ENCODE data around the gene CYSRT1. TPM values are rescaled to one million over a fixed set of nuclear protein-coding genes. Genes with fewer than 3 reads are reported as not detected.

CYSRT1 gene, protein sequence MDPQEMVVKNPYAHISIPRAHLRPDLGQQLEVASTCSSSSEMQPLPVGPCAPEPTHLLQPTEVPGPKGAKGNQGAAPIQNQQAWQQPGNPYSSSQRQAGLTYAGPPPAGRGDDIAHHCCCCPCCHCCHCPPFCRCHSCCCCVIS
- 0.12 and 0.30 TPM in 2 replicates for total RNA-seq (ENCODE audit: low replicate concordance)

GRCh38 chr9:137224830-137225694 is at the start of gene CYSRT1:
CYSRT1 (plus strand) TSS chr9:137225174; CDS start chr9:137225622, 448 bp downstream.

DNA sequence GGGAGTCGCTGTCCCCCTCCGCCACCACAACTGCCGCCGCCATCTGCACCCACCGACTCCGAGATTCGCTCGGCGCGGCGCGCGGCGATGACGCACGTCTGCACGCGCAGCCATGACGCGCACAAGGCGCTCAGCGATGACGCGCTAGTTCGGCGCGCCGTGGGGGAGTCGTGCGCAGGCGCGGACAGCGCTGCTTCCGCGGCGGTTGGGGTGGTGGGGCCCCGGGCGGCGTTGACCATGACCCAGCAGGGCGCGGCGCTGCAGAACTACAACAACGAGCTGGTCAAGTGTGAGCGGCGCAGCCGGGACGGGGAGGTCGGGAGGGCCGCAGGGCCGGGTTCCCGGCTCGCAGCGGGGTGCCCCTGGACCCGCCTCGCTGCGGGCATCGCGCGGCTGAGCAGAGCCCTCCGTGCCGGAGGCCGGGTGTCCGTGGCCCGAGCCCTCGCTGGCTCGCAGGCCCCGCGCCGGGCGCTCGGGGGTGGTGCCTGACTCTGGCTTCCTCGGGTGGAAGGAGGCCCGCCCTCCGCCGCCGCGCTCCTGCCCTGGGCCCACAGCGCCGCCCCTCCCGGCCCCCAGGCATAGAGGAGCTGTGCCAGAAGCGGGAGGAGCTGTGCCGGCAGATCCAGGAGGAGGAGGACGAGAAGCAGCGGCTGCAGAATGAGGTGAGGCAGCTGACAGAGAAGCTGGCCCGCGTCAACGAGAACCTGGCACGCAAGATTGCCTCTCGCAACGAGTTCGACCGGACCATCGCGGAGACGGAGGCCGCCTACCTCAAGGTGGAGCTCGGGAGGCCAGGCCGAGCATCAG is 36.3 kb upstream of the CYSRT1 start, which contains the start of the genes ANAPC2 and SSNA1:
Gene ANAPC2 (minus strand): TSS at position 71 of the 807 bp plus-strand sequence. CDS start 28 bp downstream, at position 43.
Gene SSNA1 (plus strand): TSS at position 187 of the 807 bp plus-strand sequence. CDS start 51 bp downstream, at position 238.

GRCh38 chr9:137200311-137201204 is 24.4 kb upstream of the CYSRT1 start, which contains the start of gene TPRN:
TPRN (minus strand) TSS chr9:137200741; CDS start chr9:137200711, 30 bp downstream.

GRCh38 chr9:137205126-137206069 is 19.6 kb upstream of the CYSRT1 start, which contains the start of the genes NDOR1 and TMEM203:
NDOR1 (plus strand) TSS chr9:137205700; CDS start chr9:137205778, 78 bp downstream.
TMEM203 (minus strand) TSS chr9:137205648; CDS start chr9:137205414, 234 bp downstream.

DNA sequence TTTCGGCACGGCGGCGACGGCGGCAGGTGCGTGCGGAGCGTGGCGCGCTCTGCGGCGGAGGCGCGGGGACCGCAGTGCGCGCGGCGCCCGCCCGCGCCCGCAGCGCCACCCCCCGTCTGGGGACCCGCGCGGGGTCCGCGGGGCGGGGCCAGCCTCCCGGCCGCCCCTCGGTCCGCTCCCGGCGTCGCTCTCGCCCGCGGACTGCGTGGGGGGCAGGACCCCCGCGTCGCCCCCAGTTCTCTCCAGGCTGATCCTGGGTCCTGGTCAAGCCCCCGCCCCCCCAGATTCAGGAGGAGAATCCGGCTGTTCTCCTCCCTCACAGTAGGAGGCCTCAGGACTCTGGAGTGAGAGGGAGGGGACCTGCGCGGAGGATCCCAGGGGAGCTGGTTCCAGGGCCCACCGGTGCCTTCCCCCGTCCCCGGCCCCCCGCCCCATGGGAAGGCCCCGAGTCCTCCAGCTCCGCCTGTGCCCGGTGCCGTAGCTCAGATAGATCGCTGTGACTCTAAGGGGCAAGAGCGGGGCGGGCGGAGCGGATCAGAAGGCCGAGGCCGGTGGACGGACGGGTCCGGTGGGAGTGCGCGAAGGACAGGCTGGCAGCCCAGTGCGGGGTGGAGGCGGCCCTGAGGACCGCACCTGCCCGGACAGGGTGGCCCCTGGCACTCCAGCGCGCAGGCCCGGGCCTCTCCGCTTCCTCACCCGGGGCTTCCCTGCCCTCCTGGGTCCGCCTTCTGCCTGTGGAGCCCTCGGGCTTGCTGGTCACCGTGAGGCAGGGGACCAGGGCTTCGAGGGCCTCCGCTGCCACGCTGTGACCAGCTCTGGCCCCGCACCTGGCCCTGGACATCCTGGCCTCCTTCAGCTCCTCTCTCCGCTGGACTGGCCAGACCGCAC is 2.5 kb upstream of the CYSRT1 start, which contains the start of gene RNF208:
Gene RNF208 (minus strand): TSS at position 51 of the 888 bp plus-strand sequence. CDS start 1,028 bp downstream, outside the sequence.

DNA sequence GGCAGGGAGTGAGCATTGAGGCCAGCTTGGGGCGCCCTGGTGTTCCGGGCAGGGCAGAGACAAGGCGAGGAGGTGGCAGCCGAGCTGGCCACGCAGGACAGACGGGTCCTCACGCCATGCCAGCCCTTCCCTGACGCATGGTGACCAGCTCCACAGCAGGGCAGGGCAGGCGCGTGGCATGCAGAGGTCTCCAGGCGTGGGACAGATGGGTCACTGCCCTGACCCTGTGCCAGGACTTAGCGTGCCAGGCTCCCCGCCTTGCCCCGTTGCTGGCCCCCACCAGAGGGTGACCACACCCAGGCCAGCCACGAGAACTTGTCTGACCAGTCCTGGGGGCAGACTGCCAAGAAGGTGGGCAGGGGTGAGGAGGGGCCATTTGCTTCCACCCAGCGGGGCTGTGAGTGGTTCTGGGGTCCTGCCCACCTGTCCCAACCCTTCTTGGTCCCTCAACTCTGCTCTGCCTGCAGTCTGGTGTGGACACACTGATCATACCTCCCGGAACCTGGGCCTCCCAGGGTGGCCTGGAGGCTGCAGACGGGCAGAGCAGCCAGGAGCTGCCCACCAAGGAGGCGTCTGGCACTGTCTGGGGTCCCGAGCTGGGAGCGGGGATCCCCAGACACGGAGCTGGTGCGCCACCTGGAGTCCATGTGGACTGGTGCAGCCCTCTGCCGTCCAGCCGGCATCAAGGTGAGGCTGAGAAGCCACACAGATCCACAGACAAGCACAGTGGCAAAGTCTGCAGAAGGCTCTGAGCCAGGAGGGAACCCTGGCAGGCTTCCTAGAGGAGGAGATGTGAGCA is 2.3 kb downstream of the CYSRT1 start, which contains the start of gene RNF224:
Gene RNF224 (plus strand): TSS at position 449 of the 799 bp plus-strand sequence. CDS start 834 bp downstream, outside the sequence.

DNA sequence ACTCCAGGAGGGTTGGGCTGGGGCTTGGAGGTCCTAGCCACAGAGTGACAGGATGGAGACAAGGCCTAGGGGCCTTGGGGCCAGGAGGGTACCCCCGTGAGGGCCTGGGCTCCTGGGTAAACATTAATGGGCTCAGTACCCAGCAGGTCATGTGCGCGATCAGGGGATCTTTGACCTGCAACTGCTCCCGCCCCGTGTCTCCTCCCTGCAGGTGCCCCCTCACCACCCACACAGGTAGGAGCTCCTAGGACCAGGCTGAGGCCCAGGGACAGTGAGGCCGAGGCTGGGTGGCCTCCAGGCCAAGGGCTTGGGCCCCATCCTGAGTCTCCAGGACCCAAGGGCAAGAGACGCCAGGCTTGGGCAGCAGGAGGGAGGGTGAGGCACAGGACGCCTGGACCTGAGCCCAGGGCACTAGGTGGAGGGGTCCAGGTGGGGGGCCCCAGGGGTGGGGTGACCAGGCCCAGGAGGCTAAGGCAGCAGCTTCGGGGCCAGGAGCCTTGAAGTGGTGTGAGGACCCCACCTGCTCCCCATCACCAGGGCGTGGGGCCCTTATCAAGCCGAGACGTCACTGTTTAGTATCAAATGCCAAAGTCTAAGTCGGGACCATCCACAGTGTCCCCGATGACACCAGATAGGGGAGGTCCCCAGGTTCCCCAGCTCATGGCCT is 5.9 kb downstream of the CYSRT1 start, which contains the start of gene SLC34A3:
Gene SLC34A3 (plus strand): TSS at position 197 of the 667 bp plus-strand sequence. CDS start 802 bp downstream, outside the sequence.

DNA sequence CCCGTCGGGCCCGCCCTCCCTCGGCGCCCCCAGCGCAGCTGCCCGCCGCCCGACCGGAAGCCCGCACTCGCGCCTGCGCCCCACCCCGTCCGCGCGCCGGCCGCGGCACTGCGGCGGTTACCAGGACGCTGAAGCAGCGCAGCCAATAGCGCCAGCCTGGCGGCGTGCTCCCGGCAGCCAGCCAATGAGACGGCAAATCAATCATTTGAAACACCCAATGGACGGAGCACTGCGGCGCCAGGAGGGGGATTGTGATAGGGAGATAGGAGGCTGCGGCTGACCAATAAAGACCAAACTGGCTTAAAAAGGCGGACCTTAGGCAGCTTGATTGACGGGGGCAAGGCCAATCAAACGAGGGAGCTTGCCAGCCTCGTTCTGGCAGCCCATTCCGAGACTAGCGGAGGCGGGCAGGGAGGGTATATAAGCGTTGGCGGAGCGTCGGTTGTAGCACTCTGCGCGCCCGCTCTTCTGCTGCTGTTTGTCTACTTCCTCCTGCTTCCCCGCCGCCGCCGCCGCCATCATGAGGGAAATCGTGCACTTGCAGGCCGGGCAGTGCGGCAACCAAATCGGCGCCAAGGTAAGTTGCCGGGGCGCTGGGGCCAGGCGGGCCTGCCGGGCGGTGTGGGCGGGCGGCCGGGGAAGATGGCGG is 16.0 kb downstream of the CYSRT1 start, which contains the start of gene TUBB4B:
Gene TUBB4B (plus strand): TSS at position 447 of the 649 bp plus-strand sequence. CDS start 74 bp downstream, at position 521.

GRCh38 chr9:137251194-137251461 is 26.2 kb downstream of the CYSRT1 start, which contains the start of gene STPG3:
STPG3 (plus strand) TSS chr9:137251286; CDS start chr9:137251287, 1 bp downstream.

GRCh38 chr9:137254624-137255447 is 29.9 kb downstream of the CYSRT1 start, which contains the start of gene NELFB:
NELFB (plus strand) TSS chr9:137255327.

Other genes with a start within 250 kb of the CYSRT1 start
- 1.1 and 33.0 TPM in 2 replicates for gene PTGDS, start 247.7 kb upstream of the CYSRT1 start, total RNA-seq (ENCODE audit: low replicate concordance)
- gene LCNL1, start 242.2 kb upstream of the CYSRT1 start, total RNA-seq (ENCODE audit: low replicate concordance): 0.15 and 6.1 TPM in 2 replicates
- 4.6 and 11.6 TPM in 2 replicates for gene PAXX, start 232.8 kb upstream of the CYSRT1 start, total RNA-seq (ENCODE audit: low replicate concordance)
- gene CLIC3, start 228.6 kb upstream of the CYSRT1 start, total RNA-seq (ENCODE audit: low replicate concordance): 1.3 and 4.6 TPM in 2 replicates
- gene ABCA2, start 196.9 kb upstream of the CYSRT1 start, total RNA-seq (ENCODE audit: low replicate concordance): 13.4 and 39.3 TPM in 2 replicates
- gene FUT7, start 193.1 kb upstream of the CYSRT1 start, total RNA-seq (ENCODE audit: low replicate concordance): not detected in 2 replicates
- gene NPDC1, start 179.0 kb upstream of the CYSRT1 start, total RNA-seq (ENCODE audit: low replicate concordance): 9.5 and 11.6 TPM in 2 replicates
- not detected in 2 replicates for gene ENTPD2, start 171.1 kb upstream of the CYSRT1 start, total RNA-seq (ENCODE audit: low replicate concordance)
- gene SAPCD2, start 154.6 kb upstream of the CYSRT1 start, total RNA-seq (ENCODE audit: low replicate concordance): under 0.01 and 2.2 TPM in 2 replicates
- 12.3 and 12.9 TPM in 2 replicates for gene UAP1L1, start 147.7 kb upstream of the CYSRT1 start, total RNA-seq (ENCODE audit: low replicate concordance)
- gene MAN1B1, start 138.2 kb upstream of the CYSRT1 start, total RNA-seq (ENCODE audit: low replicate concordance): 69.0 and 76.6 TPM in 2 replicates
- 93.0 and 99.2 TPM in 2 replicates for gene DPP7, start 110.4 kb upstream of the CYSRT1 start, total RNA-seq (ENCODE audit: low replicate concordance)
- gene GRIN1, start 86.0 kb upstream of the CYSRT1 start, total RNA-seq (ENCODE audit: low replicate concordance): under 0.01 TPM in 1 of 2 replicates, not detected in the other
- gene LRRC26, start 55.1 kb upstream of the CYSRT1 start, total RNA-seq (ENCODE audit: low replicate concordance): not detected in 2 replicates
- not detected in 2 replicates for gene TMEM210, start 53.1 kb upstream of the CYSRT1 start, total RNA-seq (ENCODE audit: low replicate concordance)
- gene ANAPC2, start 36.6 kb upstream of the CYSRT1 start, total RNA-seq (ENCODE audit: low replicate concordance): 20.3 and 24.0 TPM in 2 replicates
- gene SSNA1, start 36.5 kb upstream of the CYSRT1 start, total RNA-seq (ENCODE audit: low replicate concordance): 52.3 and 82.1 TPM in 2 replicates
- gene TPRN, start 24.4 kb upstream of the CYSRT1 start, total RNA-seq (ENCODE audit: low replicate concordance): 1.5 and 4.6 TPM in 2 replicates
- 23.2 and 25.3 TPM in 2 replicates for gene TMEM203, start 19.5 kb upstream of the CYSRT1 start, total RNA-seq (ENCODE audit: low replicate concordance)
- gene NDOR1, start 19.5 kb upstream of the CYSRT1 start, total RNA-seq (ENCODE audit: low replicate concordance): 1.6 and 3.2 TPM in 2 replicates
- gene RNF208, start 2.9 kb upstream of the CYSRT1 start, total RNA-seq (ENCODE audit: low replicate concordance): not detected in 2 replicates
- gene RNF224, start 2.3 kb downstream of the CYSRT1 start, total RNA-seq (ENCODE audit: low replicate concordance): under 0.01 TPM in 1 of 2 replicates, not detected in the other
- gene SLC34A3, start 5.7 kb downstream of the CYSRT1 start, total RNA-seq (ENCODE audit: low replicate concordance): not detected in 2 replicates
- gene TUBB4B, start 16.1 kb downstream of the CYSRT1 start, total RNA-seq (ENCODE audit: low replicate concordance): 117 and 143 TPM in 2 replicates
- not detected in 2 replicates for gene STPG3, start 26.1 kb downstream of the CYSRT1 start, total RNA-seq (ENCODE audit: low replicate concordance)
- gene NELFB, start 30.2 kb downstream of the CYSRT1 start, total RNA-seq (ENCODE audit: low replicate concordance): 51.3 and 54.2 TPM in 2 replicates
- 1.9 and 16.6 TPM in 2 replicates for gene TOR4A, start 52.6 kb downstream of the CYSRT1 start, total RNA-seq (ENCODE audit: low replicate concordance)
- gene NRARP, start 77.1 kb downstream of the CYSRT1 start, total RNA-seq (ENCODE audit: low replicate concordance): 0.30 and 0.47 TPM in 2 replicates
- gene EXD3, start 198.0 kb downstream of the CYSRT1 start, total RNA-seq (ENCODE audit: low replicate concordance): 8.3 and 13.5 TPM in 2 replicates
- gene NOXA1, start 198.2 kb downstream of the CYSRT1 start, total RNA-seq (ENCODE audit: low replicate concordance): 0.38 and 0.47 TPM in 2 replicates
- 0.15 TPM in 1 of 2 replicates, not detected in the other for gene ENTPD8, start 216.2 kb downstream of the CYSRT1 start, total RNA-seq (ENCODE audit: low replicate concordance)
- 9.6 and 18.9 TPM in 2 replicates for gene NSMF, start 234.2 kb downstream of the CYSRT1 start, total RNA-seq (ENCODE audit: low replicate concordance)